HEK293 (cell line): Measurements from ENCODE around the gene OXCT2.

Experiments
- CTCF ChIP-seq: fragments of 450-650 bp; formaldehyde crosslinking; IDR thresholded peaks from 2 replicates; pipeline ENCODE4 v1.5.1; 2016; ENCODE audit warnings: missing biosample characterization, missing genetic modification characterization
- HOXC10 ChIP-seq: sonication (generic); formaldehyde crosslinking; IDR thresholded peaks from 2 replicates; pipeline ENCODE4 v1.8.1; 2023; ENCODE audit warnings: mild to moderate bottlenecking, missing genetic modification reagents
- IKZF3 ChIP-seq: fragments of 450-650 bp; IDR thresholded peaks from 2 replicates; pipeline ENCODE4 v1.5.0; 2018; ENCODE audit warnings: missing biosample characterization, mild to moderate bottlenecking, missing genetic modification characterization, moderate library complexity
- KLF7 ChIP-seq: fragments of 450-650 bp; formaldehyde crosslinking; IDR thresholded peaks from 2 replicates; pipeline ENCODE4 v1.5.1; 2016; ENCODE audit warnings: missing biosample characterization, missing genetic modification characterization, borderline replicate concordance
- RBAK ChIP-seq: fragments of 450-650 bp; formaldehyde crosslinking; IDR thresholded peaks from 2 replicates; pipeline ENCODE4 v1.5.1; 2016; ENCODE audit warnings: missing biosample characterization, missing genetic modification characterization
- ZBTB10 ChIP-seq: fragments of 450-650 bp; formaldehyde crosslinking; IDR thresholded peaks from 2 replicates; pipeline ENCODE4 v1.5.1; 2016; ENCODE audit warnings: missing biosample characterization, missing genetic modification characterization
- ZBTB44 ChIP-seq: fragments of 450-650 bp; IDR thresholded peaks from 2 replicates; pipeline ENCODE4 v1.5.1; 2018; ENCODE audit warnings: missing biosample characterization, mild to moderate bottlenecking, missing genetic modification characterization
- ZNF121 ChIP-seq: fragments of 450-650 bp; formaldehyde crosslinking; IDR thresholded peaks from 2 replicates; pipeline ENCODE4 v1.5.1; 2016; ENCODE audit warnings: missing biosample characterization, missing genetic modification characterization
- ZNF174 ChIP-seq: fragments of 450-650 bp; formaldehyde crosslinking; IDR thresholded peaks from 2 replicates; pipeline ENCODE4 v1.5.0; 2017; ENCODE audit warnings: missing biosample characterization, mild to moderate bottlenecking, missing genetic modification characterization
- ZNF18 ChIP-seq: fragments of 450-650 bp; formaldehyde crosslinking; IDR thresholded peaks from 2 replicates; pipeline ENCODE4 v1.5.1; 2016; ENCODE audit warnings: missing biosample characterization, missing genetic modification characterization
- ZNF211 ChIP-seq: fragments of 450-650 bp; formaldehyde crosslinking; IDR thresholded peaks from 2 replicates; pipeline ENCODE4 v1.5.1; 2016; ENCODE audit warnings: low read depth, missing biosample characterization, missing genetic modification characterization
- ZNF248 ChIP-seq: fragments of 450-650 bp; formaldehyde crosslinking; IDR thresholded peaks from 2 replicates; pipeline ENCODE4 v1.5.1; 2017; ENCODE audit warnings: missing biosample characterization, missing genetic modification characterization
- ZNF280C ChIP-seq: fragments of 450-650 bp; formaldehyde crosslinking; IDR thresholded peaks from 2 replicates; pipeline ENCODE4 v1.5.1; 2016; ENCODE audit warnings: missing biosample characterization, missing genetic modification characterization
- ZNF341 ChIP-seq: fragments of 450-650 bp; formaldehyde crosslinking; IDR thresholded peaks from 2 replicates; pipeline ENCODE4; 2016; ENCODE audit warnings: low read depth, missing biosample characterization, missing genetic modification characterization
- ZNF416 ChIP-seq: fragments of 450-650 bp; formaldehyde crosslinking; IDR thresholded peaks from 2 replicates; pipeline ENCODE4 v1.5.1; 2016; ENCODE audit warnings: missing biosample characterization, missing genetic modification characterization
- ZNF645 ChIP-seq: fragments of 450-650 bp; formaldehyde crosslinking; IDR thresholded peaks from 2 replicates; pipeline ENCODE4; 2016; ENCODE audit warnings: missing biosample characterization, missing genetic modification characterization
- ZNF692 ChIP-seq: fragments of 450-650 bp; formaldehyde crosslinking; IDR thresholded peaks from 2 replicates; pipeline ENCODE4 v1.5.1; 2016; ENCODE audit warnings: missing biosample characterization, missing genetic modification characterization
- ZNF785 ChIP-seq: fragments of 450-650 bp; formaldehyde crosslinking; IDR thresholded peaks from 2 replicates; pipeline ENCODE4 v1.5.1; 2016; ENCODE audit warnings: missing biosample characterization, missing genetic modification characterization
- ZNF792 ChIP-seq: fragments of 450-650 bp; formaldehyde crosslinking; IDR thresholded peaks from 2 replicates; pipeline ENCODE4 v1.5.1; 2016; ENCODE audit warnings: missing biosample characterization, missing genetic modification characterization
- ZNF837 ChIP-seq: fragments of 450-650 bp; formaldehyde crosslinking; IDR thresholded peaks from 2 replicates; pipeline ENCODE4 v1.5.1; 2016; ENCODE audit warnings: missing biosample characterization, missing genetic modification characterization
- ZSCAN23 ChIP-seq: fragments of 450-650 bp; formaldehyde crosslinking; IDR thresholded peaks from 2 replicates; pipeline ENCODE4 v1.5.1; 2016; ENCODE audit warnings: missing biosample characterization, missing genetic modification characterization
- ZSCAN5A ChIP-seq: fragments of 450-650 bp; formaldehyde crosslinking; IDR thresholded peaks from 2 replicates; pipeline ENCODE4 v1.5.1; 2016; ENCODE audit warnings: missing biosample characterization, missing genetic modification characterization

Gene OXCT2

GRCh38 chr1:39720094-39720999 is 50.8 kb downstream of the OXCT2 start (continued):
- TF ChIP-seq ZNF18 (tag by site-specific recombination) (peak; percentile 53; the same call in 1 of the 2 replicates), ZBTB10 (tag by site-specific recombination) (no peak), HOXC10 (CRISPR knock-in tag) (no peak), ZNF248 (tag by site-specific recombination) (no peak), RBAK (tag by site-specific recombination) (no peak), ZNF174 (tag by site-specific recombination) (no peak), ZNF121 (tag by site-specific recombination) (no peak), ZBTB44 (no peak), IKZF3 (tag by site-specific recombination) (no peak), ZNF211 (tag by site-specific recombination) (no peak), CTCF (tag by site-specific recombination) (peak; percentile 62), ZNF341 (tag by site-specific recombination) (no peak), ZSCAN5A (tag by site-specific recombination) (no peak), ZNF792 (tag by site-specific recombination) (no peak), KLF7 (tag by site-specific recombination) (no peak; the same call in 1 of the 2 replicates), ZNF280C (no peak), ZNF645 (no peak), ZSCAN23 (tag by site-specific recombination) (no peak), ZNF692 (0 out of 2 replicates have a peak, but pooled peaks have one; percentile 26), ZNF416 (no peak), ZNF837 (tag by site-specific recombination) (no peak), ZNF785 (tag by site-specific recombination) (no peak)
